HepG2 (cell line): ENCODE measurements around the gene SLC13A5. TPM values are rescaled to one million over a fixed set of nuclear protein-coding genes. Genes with fewer than 3 reads are reported as not detected.

Source experiments
- ARNTL ChIP-seq: sonication (generic); formaldehyde crosslinking; IDR thresholded peaks from 2 replicates; pipeline ENCODE4 v1.4.0; 2020; ENCODE audit warnings: mild to moderate bottlenecking, missing genetic modification reagents
- GABPB1 ChIP-seq: IDR thresholded peaks from 2 replicates; pipeline ENCODE4 v1.6.1; 2016; ENCODE audit warnings: mild to moderate bottlenecking, missing genetic modification reagents, moderate library complexity, missing compliant biosample characterization
- GATAD2A ChIP-seq: IDR thresholded peaks from 2 replicates; pipeline ENCODE4 v1.6.1; 2016
- GZF1 ChIP-seq: sonication (generic); formaldehyde crosslinking; IDR thresholded peaks from 2 replicates; pipeline ENCODE4 v1.5.1; 2020; ENCODE audit warnings: mild to moderate bottlenecking, missing genetic modification reagents
- HNRNPH1 ChIP-seq: fragments of 200-400 bp; formaldehyde crosslinking; optimal IDR thresholded peaks from 2 replicates; pipeline ENCODE3; 2017; ENCODE audit warnings: mild to moderate bottlenecking, low read depth, low read length
- HNRNPLL ChIP-seq: fragments of 200-400 bp; formaldehyde crosslinking; IDR thresholded peaks from 2 replicates; pipeline ENCODE4 v1.6.1; 2017; ENCODE audit warnings: mild to moderate bottlenecking, low read depth, low read length; ENCODE audit not compliant: poor library complexity, severe bottlenecking
- MAFK ChIP-seq, 2 experiments: IDR thresholded peaks in 1 of 2; conservative IDR thresholded peaks in 1 of 2; 2 replicates each; pipeline ENCODE4 v1.6.1; 2011; ENCODE audit warnings: improper control_type of control experiment in 2 of 2, low read length in 2 of 2
- MEIS1 ChIP-seq: sonication (generic); formaldehyde crosslinking; IDR thresholded peaks from 2 replicates; pipeline ENCODE4 v1.9.0; 2021; ENCODE audit warnings: mild to moderate bottlenecking, missing genetic modification reagents, moderate library complexity, borderline replicate concordance
- MZF1 ChIP-seq: sonication (generic); formaldehyde crosslinking; IDR thresholded peaks from 2 replicates; pipeline ENCODE4 v1.8.1; 2023; ENCODE audit warnings: mild to moderate bottlenecking, missing genetic modification reagents, borderline replicate concordance
- PCBP2 ChIP-seq: fragments of 200-400 bp; formaldehyde crosslinking; optimal IDR thresholded peaks from 2 replicates; pipeline ENCODE3; 2018; ENCODE audit warnings: low read length, low read depth; ENCODE audit not compliant: poor library complexity, severe bottlenecking
- PHF5A ChIP-seq: IDR thresholded peaks from one replicate; pipeline ENCODE4 v1.6.1; 2018; ENCODE audit warnings: low read depth, missing genetic modification reagents; ENCODE audit not compliant: unreplicated experiment
- PHF8 ChIP-seq: sonication (generic); formaldehyde crosslinking; IDR thresholded peaks from 2 replicates; pipeline ENCODE4 v1.5.0; 2020; ENCODE audit warnings: missing genetic modification reagents
- RNF2 ChIP-seq: fragments of 450-650 bp; conservative IDR thresholded peaks from 2 replicates; pipeline ENCODE4 v1.6.1; 2016; ENCODE audit warnings: low read depth
- TOPORS ChIP-seq: sonication (generic); formaldehyde crosslinking; IDR thresholded peaks from 2 replicates; pipeline ENCODE4 v1.8.0; 2023; ENCODE audit warnings: mild to moderate bottlenecking, missing genetic modification reagents
- ZBTB3 ChIP-seq: sonication (generic); formaldehyde crosslinking; IDR thresholded peaks from 2 replicates; pipeline ENCODE4 v1.4.0; 2020; ENCODE audit warnings: low read depth, mild to moderate bottlenecking, moderate library complexity, missing genetic modification reagents, borderline replicate concordance
- ZFY ChIP-seq: sonication (generic); formaldehyde crosslinking; IDR thresholded peaks from 2 replicates; pipeline ENCODE4 v1.4.0; 2020; ENCODE audit warnings: missing genetic modification reagents
- ZNF468 ChIP-seq: sonication (generic); formaldehyde crosslinking; IDR thresholded peaks from 2 replicates; pipeline ENCODE4 v1.8.0; 2022; ENCODE audit warnings: mild to moderate bottlenecking, moderate library complexity, missing genetic modification reagents
- ZNF556 ChIP-seq: sonication (generic); formaldehyde crosslinking; IDR thresholded peaks from 2 replicates; pipeline ENCODE4 v1.4.0; 2020; ENCODE audit warnings: mild to moderate bottlenecking, missing genetic modification reagents, borderline replicate concordance
- ZZZ3 ChIP-seq: sonication (generic); formaldehyde crosslinking; IDR thresholded peaks from 2 replicates; pipeline ENCODE4 v1.4.0; 2020; ENCODE audit warnings: missing genetic modification reagents, mild to moderate bottlenecking, borderline replicate concordance
- polyA plus RNA-seq, 8 experiments: library from polyadenylated mRNA; depleted of rRNA in 3 of 8; stranded (reverse) in 7 of 8; unstranded in 1 of 8; fragments of >200 nt; fragmentation: Illumina TruSeq in 4 of 8; extraction: Trizol in 4 of 8; gene quantifications; 2 replicates each; pipeline versions ENCODE4 v1.2.1 to v1.2.3, GENCODE V29; 2011 to 2016; ENCODE audit warnings: low read depth in 4 of 8, missing spikeins in 1 of 8, mixed read lengths in 1 of 8; ENCODE audit not compliant: insufficient read depth in 1 of 8
- total RNA-seq, 5 experiments: library from RNA; depleted of rRNA; stranded (reverse); fragments of >200 nt; fragmentation: Illumina TruSeq; extraction: Trizol; gene quantifications; 2 replicates each; pipeline ENCODE4 v1.2.3, GENCODE V29; 2016; ENCODE audit warnings: low read depth in 1 of 5
- TF ChIP-seq, protein P1 (sequence below): sonication (generic); formaldehyde crosslinking; IDR thresholded peaks from 2 replicates; pipeline ENCODE4 v1.4.0; 2020; ENCODE audit warnings: low read depth, mild to moderate bottlenecking, missing genetic modification reagents
- TF ChIP-seq, protein P2 (sequence below): sonication (generic); formaldehyde crosslinking; IDR thresholded peaks from 2 replicates; pipeline ENCODE4 v1.5.0; 2020; ENCODE audit warnings: missing genetic modification reagents
- TF ChIP-seq, protein P3 (sequence below): sonication (generic); formaldehyde crosslinking; IDR thresholded peaks from 2 replicates; pipeline ENCODE4 v1.4.0; 2020; ENCODE audit warnings: missing genetic modification reagents, borderline replicate concordance
- TF ChIP-seq, protein P4 (sequence below): IDR thresholded peaks from 2 replicates; pipeline ENCODE4 v1.6.1; 2016
- TF ChIP-seq, protein P5 (sequence below): sonication (generic); formaldehyde crosslinking; IDR thresholded peaks from 2 replicates; pipeline ENCODE4 v1.8.0; 2022; ENCODE audit warnings: missing genetic modification reagents, mild to moderate bottlenecking, inconsistent platforms, borderline replicate concordance

The SLC13A5 gene
- total and polyA plus RNA-seq, 2 of the 13 experiments (the other 11 are each of a cell fraction or from before 2014, with no cell fraction given): 42.8 to 310 TPM

DNA sequence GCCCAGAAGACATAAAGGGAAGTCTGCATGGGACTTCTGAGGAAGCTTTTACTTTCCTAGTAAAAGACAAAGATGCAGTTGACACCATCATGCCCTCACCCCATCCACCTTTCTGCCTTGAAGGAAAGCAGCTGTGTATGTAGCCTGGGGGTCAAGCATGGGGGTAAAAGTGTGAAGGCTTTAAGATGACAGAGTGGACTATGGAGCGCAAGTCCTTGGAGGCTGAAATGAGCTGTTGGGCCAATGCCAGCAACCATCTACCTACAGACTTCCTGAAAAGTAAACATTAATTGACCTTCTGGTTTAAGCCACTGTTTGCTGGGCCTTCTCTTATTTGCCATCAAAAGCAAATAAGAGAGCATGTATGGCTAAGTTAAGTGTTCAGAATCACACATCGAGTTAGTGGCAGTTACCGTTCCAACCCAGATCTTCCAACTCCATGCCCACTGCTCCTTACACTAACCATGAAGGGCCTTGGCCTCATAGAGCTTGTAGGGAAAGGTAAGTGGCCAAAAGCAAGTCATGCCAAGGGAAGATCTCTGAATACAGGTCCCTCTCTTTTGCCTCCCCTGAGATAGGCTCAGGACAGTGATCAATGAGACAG is 30.0 kb downstream of the SLC13A5 start (continued):
- no peak for TF ChIP-seq ZNF468
- TF ChIP-seq, protein P1, sequence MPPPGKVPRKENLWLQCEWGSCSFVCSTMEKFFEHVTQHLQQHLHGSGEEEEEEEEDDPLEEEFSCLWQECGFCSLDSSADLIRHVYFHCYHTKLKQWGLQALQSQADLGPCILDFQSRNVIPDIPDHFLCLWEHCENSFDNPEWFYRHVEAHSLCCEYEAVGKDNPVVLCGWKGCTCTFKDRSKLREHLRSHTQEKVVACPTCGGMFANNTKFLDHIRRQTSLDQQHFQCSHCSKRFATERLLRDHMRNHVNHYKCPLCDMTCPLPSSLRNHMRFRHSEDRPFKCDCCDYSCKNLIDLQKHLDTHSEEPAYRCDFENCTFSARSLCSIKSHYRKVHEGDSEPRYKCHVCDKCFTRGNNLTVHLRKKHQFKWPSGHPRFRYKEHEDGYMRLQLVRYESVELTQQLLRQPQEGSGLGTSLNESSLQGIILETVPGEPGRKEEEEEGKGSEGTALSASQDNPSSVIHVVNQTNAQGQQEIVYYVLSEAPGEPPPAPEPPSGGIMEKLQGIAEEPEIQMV (CRISPR knock-in tag): no peak
- no peak for TF ChIP-seq PHF5A
- TF ChIP-seq GABPB1 (CRISPR knock-in tag): no peak
- TF ChIP-seq, protein P2, sequence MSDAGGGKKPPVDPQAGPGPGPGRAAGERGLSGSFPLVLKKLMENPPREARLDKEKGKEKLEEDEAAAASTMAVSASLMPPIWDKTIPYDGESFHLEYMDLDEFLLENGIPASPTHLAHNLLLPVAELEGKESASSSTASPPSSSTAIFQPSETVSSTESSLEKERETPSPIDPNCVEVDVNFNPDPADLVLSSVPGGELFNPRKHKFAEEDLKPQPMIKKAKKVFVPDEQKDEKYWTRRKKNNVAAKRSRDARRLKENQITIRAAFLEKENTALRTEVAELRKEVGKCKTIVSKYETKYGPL (CRISPR knock-in tag): no peak
- TF ChIP-seq ZZZ3 (CRISPR knock-in tag): no peak
- TF ChIP-seq PCBP2: no peak
- TF ChIP-seq RNF2: no peak
- TF ChIP-seq HNRNPH1: no peak
- TF ChIP-seq GZF1: peak; percentile 73; the same call in 1 of the 2 replicates
- no peak for TF ChIP-seq HNRNPLL
- TF ChIP-seq PHF8 (CRISPR knock-in tag): no peak; the same call in 1 of the 2 replicates
- TF ChIP-seq MAFK (conservative IDR thresholded peaks at IDR 0.05 in 1 of 2, IDR thresholded peaks at IDR 0.05 in 1 of 2; ENCODE audit: low read length in 2 of 2): no peak
- no peak for TF ChIP-seq ZBTB3 (CRISPR knock-in tag)
- peak; percentile 52; the same call in 1 of the 2 replicates for TF ChIP-seq ARNTL (CRISPR knock-in tag)
- TF ChIP-seq, protein P3, sequence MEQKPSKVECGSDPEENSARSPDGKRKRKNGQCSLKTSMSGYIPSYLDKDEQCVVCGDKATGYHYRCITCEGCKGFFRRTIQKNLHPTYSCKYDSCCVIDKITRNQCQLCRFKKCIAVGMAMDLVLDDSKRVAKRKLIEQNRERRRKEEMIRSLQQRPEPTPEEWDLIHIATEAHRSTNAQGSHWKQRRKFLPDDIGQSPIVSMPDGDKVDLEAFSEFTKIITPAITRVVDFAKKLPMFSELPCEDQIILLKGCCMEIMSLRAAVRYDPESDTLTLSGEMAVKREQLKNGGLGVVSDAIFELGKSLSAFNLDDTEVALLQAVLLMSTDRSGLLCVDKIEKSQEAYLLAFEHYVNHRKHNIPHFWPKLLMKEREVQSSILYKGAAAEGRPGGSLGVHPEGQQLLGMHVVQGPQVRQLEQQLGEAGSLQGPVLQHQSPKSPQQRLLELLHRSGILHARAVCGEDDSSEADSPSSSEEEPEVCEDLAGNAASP (CRISPR knock-in tag): peak; percentile 73; the same call in 1 of the 2 replicates
- 0 out of 2 replicates have a peak, but pooled peaks have one; percentile 46 for TF ChIP-seq MZF1 (CRISPR knock-in tag)
- peak; percentile 75 for TF ChIP-seq GATAD2A (CRISPR knock-in tag)
- TF ChIP-seq TOPORS (CRISPR knock-in tag): no peak
- TF ChIP-seq, protein P4, sequence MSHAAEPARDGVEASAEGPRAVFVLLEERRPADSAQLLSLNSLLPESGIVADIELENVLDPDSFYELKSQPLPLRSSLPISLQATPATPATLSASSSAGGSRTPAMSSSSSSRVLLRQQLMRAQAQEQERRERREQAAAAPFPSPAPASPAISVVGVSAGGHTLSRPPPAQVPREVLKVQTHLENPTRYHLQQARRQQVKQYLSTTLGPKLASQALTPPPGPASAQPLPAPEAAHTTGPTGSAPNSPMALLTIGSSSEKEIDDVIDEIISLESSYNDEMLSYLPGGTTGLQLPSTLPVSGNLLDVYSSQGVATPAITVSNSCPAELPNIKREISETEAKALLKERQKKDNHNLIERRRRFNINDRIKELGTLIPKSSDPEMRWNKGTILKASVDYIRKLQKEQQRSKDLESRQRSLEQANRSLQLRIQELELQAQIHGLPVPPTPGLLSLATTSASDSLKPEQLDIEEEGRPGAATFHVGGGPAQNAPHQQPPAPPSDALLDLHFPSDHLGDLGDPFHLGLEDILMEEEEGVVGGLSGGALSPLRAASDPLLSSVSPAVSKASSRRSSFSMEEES: peak; percentile 50; the same call in 1 of the 2 replicates
- no peak; the same call in 1 of the 2 replicates for TF ChIP-seq ZNF556 (CRISPR knock-in tag)
- peak; percentile 36; the same call in 1 of the 2 replicates for TF ChIP-seq ZFY (CRISPR knock-in tag)
- TF ChIP-seq, protein P5, sequence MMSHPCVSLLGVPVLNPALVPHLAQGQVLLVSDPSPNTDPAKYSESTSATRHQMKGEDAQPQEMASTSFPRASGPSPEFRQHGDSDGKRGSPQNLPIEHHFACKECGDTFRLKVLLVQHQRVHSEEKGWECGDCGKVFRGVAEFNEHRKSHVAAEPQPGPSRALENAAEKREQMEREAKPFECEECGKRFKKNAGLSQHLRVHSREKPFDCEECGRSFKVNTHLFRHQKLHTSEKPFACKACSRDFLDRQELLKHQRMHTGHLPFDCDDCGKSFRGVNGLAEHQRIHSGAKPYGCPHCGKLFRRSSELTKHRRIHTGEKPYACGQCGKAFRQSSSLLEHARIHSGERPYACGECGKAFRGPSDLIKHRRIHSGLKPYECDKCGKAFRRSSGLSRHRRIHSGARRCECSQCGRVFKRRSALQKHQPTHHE (CRISPR knock-in tag): no peak
- TF ChIP-seq MEIS1 (CRISPR knock-in tag): no peak
